Stimulated activated naive CD8-positive, alpha-beta T cell treated with anti-CD3 and anti-CD28 coated beads, Interleukin-15, Interleukin-2, amounts not matched to agents 100 ng/mL and 50 ng/mL, for 24 hours (primary cell): ENCODE results near the gene TNFRSF18.

Source experiments
- H3K27ac Mint-ChIP-seq: one replicate; pipeline ENCODE4 v1.8.0; 2021; ENCODE audit warnings: mild to moderate bottlenecking, mixed read lengths
- H3K27me3 Mint-ChIP-seq: one replicate; pipeline ENCODE4 v1.8.0; 2021; ENCODE audit warnings: mixed read lengths
- H3K36me3 Mint-ChIP-seq: one replicate; pipeline ENCODE4 v1.8.0; 2021; ENCODE audit warnings: low read depth, mixed read lengths
- H3K4me1 Mint-ChIP-seq: one replicate; pipeline ENCODE4 v1.8.0; 2021; ENCODE audit warnings: low read depth, mixed read lengths
- H3K4me3 Mint-ChIP-seq: one replicate; pipeline ENCODE4 v1.8.0; 2021; ENCODE audit warnings: mild to moderate bottlenecking, mixed read lengths
- H3K9me3 Mint-ChIP-seq: one replicate; pipeline ENCODE4 v1.8.0; 2021; ENCODE audit warnings: mixed read lengths

Gene TNFRSF18

GRCh38 chr1:1167398-1167821, 39.0 kb downstream of the TNFRSF18 start:
- Mint-ChIP-seq H3K27ac (no peak overlapping the region), H3K4me3 (no peak overlapping the region), H3K9me3 (no peaks in the 10 kb centered on the region), H3K36me3 (no peaks in the 10 kb centered on the region), H3K4me1 (peaks cover 17% of the 10 kb centered on the region), H3K27me3 (peaks cover 8% of the 10 kb centered on the region)

- Mint-ChIP-seq H3K4me1 (peaks cover 11% of the 10 kb centered on the region), H3K27ac (no peak overlapping the region), H3K27me3 (peaks cover 5% of the 10 kb centered on the region), H3K36me3 (no peaks in the 10 kb centered on the region), H3K4me3 (no peak overlapping the region), H3K9me3 (no peaks in the 10 kb centered on the region)
Observed at GRCh38 chr1:1166642-1167397, 39.6 kb downstream of the TNFRSF18 start.

- peaks cover 5% of the 10 kb centered on the region for H3K27me3 Mint-ChIP-seq
- H3K4me1 Mint-ChIP-seq = peaks cover 8% of the 10 kb centered on the region
- H3K27ac Mint-ChIP-seq = no peak overlapping the region
- H3K9me3 Mint-ChIP-seq = no peaks in the 10 kb centered on the region
- H3K4me3 Mint-ChIP-seq = no peak overlapping the region
- H3K36me3 Mint-ChIP-seq = no peaks in the 10 kb centered on the region
Observed at GRCh38 chr1:1165900-1166421, 40.4 kb downstream of the TNFRSF18 start.

- no peak overlapping the region for H3K27ac Mint-ChIP-seq
Observed at GRCh38 chr1:1165485-1165884, 40.9 kb downstream of the TNFRSF18 start.

GRCh38 chr1:1164701-1165451, 41.5 kb downstream of the TNFRSF18 start:
- H3K9me3 Mint-ChIP-seq = no peaks in the 10 kb centered on the region
- H3K27me3 Mint-ChIP-seq = peaks cover 1% of the 10 kb centered on the region
- H3K36me3 Mint-ChIP-seq = no peaks in the 10 kb centered on the region
- no peak overlapping the region for H3K27ac Mint-ChIP-seq
- H3K4me3 Mint-ChIP-seq = no peak overlapping the region
- peaks cover 2% of the 10 kb centered on the region for H3K4me1 Mint-ChIP-seq

More at GRCh38 chr1:1165485-1165884, 40.9 kb downstream of the TNFRSF18 start:
- H3K4me3 Mint-ChIP-seq = no peak overlapping the region
- H3K9me3 Mint-ChIP-seq = no peaks in the 10 kb centered on the region
- no peaks in the 10 kb centered on the region for H3K36me3 Mint-ChIP-seq
- peaks cover 5% of the 10 kb centered on the region for H3K27me3 Mint-ChIP-seq
- peaks cover 7% of the 10 kb centered on the region for H3K4me1 Mint-ChIP-seq

- H3K27me3 Mint-ChIP-seq = no peaks in the 10 kb centered on the region
- H3K27ac Mint-ChIP-seq = no peak overlapping the region
- H3K36me3 Mint-ChIP-seq = no peaks in the 10 kb centered on the region
- H3K4me1 Mint-ChIP-seq = no peaks in the 10 kb centered on the region
- no peak overlapping the region for H3K4me3 Mint-ChIP-seq
- H3K9me3 Mint-ChIP-seq = no peaks in the 10 kb centered on the region
Observed at GRCh38 chr1:1164361-1164700, 42.1 kb downstream of the TNFRSF18 start.

- Mint-ChIP-seq H3K36me3 (no peaks in the 10 kb centered on the region), H3K9me3 (no peaks in the 10 kb centered on the region), H3K4me3 (no peak overlapping the region), H3K4me1 (peaks cover 3% of the 10 kb centered on the region), H3K27ac (no peak overlapping the region), H3K27me3 (no peaks in the 10 kb centered on the region)
Observed at GRCh38 chr1:1163538-1164070, 42.8 kb downstream of the TNFRSF18 start.

GRCh38 chr1:1162597-1163537, 43.5 kb downstream of the TNFRSF18 start:
- no peak overlapping the region for H3K27ac Mint-ChIP-seq
- no peaks in the 10 kb centered on the region for H3K27me3 Mint-ChIP-seq
- no peaks in the 10 kb centered on the region for H3K36me3 Mint-ChIP-seq
- H3K4me1 Mint-ChIP-seq = peaks cover 3% of the 10 kb centered on the region
- no peaks in the 10 kb centered on the region for H3K9me3 Mint-ChIP-seq
- H3K4me3 Mint-ChIP-seq = no peak overlapping the region

GRCh38 chr1:1161683-1162079, 44.7 kb downstream of the TNFRSF18 start:
- Mint-ChIP-seq H3K27ac (no peak overlapping the region), H3K36me3 (no peaks in the 10 kb centered on the region), H3K9me3 (no peaks in the 10 kb centered on the region), H3K4me3 (no peak overlapping the region), H3K27me3 (no peaks in the 10 kb centered on the region), H3K4me1 (peaks cover 3% of the 10 kb centered on the region)

- Mint-ChIP-seq H3K36me3 (no peaks in the 10 kb centered on the region), H3K27ac (no peak overlapping the region), H3K4me3 (no peak overlapping the region), H3K4me1 (peaks cover 3% of the 10 kb centered on the region), H3K9me3 (no peaks in the 10 kb centered on the region), H3K27me3 (no peaks in the 10 kb centered on the region)
Observed at GRCh38 chr1:1161078-1161682, 45.2 kb downstream of the TNFRSF18 start.

GRCh38 chr1:1160281-1160930, 46.0 kb downstream of the TNFRSF18 start:
- no peaks in the 10 kb centered on the region for H3K9me3 Mint-ChIP-seq
- H3K27ac Mint-ChIP-seq = no peak overlapping the region
- H3K27me3 Mint-ChIP-seq = no peaks in the 10 kb centered on the region
- H3K4me1 Mint-ChIP-seq = peaks cover 3% of the 10 kb centered on the region
- H3K4me3 Mint-ChIP-seq = no peak overlapping the region
- H3K36me3 Mint-ChIP-seq = no peaks in the 10 kb centered on the region

GRCh38 chr1:1157914-1158710, 48.3 kb downstream of the TNFRSF18 start:
- Mint-ChIP-seq H3K27ac (no peak overlapping the region), H3K4me3 (peak overlapping the region; percentile 68), H3K27me3 (no peaks in the 10 kb centered on the region), H3K4me1 (peaks cover 6% of the 10 kb centered on the region), H3K9me3 (peaks cover 9% of the 10 kb centered on the region), H3K36me3 (peaks cover 4% of the 10 kb centered on the region)

- Mint-ChIP-seq H3K4me1 (peaks cover 6% of the 10 kb centered on the region), H3K9me3 (peaks cover 15% of the 10 kb centered on the region), H3K27me3 (no peaks in the 10 kb centered on the region), H3K4me3 (peak overlapping the region; percentile 68), H3K27ac (peak overlapping the region; percentile 52), H3K36me3 (peaks cover 11% of the 10 kb centered on the region)
Observed at GRCh38 chr1:1157426-1157913, 48.9 kb downstream of the TNFRSF18 start.
